Esophagus muscularis mucosa (tissue), 4 donors: Measurements from ENCODE around the gene SAMD14. TPM values are rescaled to one million over a fixed set of nuclear protein-coding genes. Genes with fewer than 3 reads are reported as not detected.

ENCODE experiments used
- DNase-seq: peaks from one replicate; pipeline ENCODE4 v3.0.0-alpha.2; 2017; ENCODE audit errors: extremely low spot score
- H3K27ac ChIP-seq, 4 donors: fragments of 200-600 bp; sonication (generic); replicated peaks in 1 of 4; 1 replicate in 3 of 4; 2 replicates in 1 of 4; pipeline ENCODE4 v1.5.1; 2016 to 2019; ENCODE audit warnings: mild to moderate bottlenecking in 1 of 4
- H3K27me3 ChIP-seq, 4 donors: fragments of 200-600 bp; sonication (generic); one replicate each; pipeline versions ENCODE4 v1.5.1 to v1.6.0; 2016 to 2019
- H3K36me3 ChIP-seq, 4 donors: fragments of 200-600 bp; sonication (generic); one replicate each; pipeline ENCODE4 v1.5.1; 2016 to 2019
- H3K4me1 ChIP-seq, 4 donors: fragments of 200-600 bp; sonication (generic); one replicate each; pipeline ENCODE4 v1.5.1; 2016 to 2019
- H3K4me3 ChIP-seq, 4 donors: fragments of 200-600 bp; sonication (generic); 1 replicate in 2 of 4; 2 replicates in 2 of 4; pipeline ENCODE4 v1.5.1; 2016 to 2019; ENCODE audit warnings: mild to moderate bottlenecking in 4 of 4, moderate library complexity in 1 of 4
- H3K9me3 ChIP-seq, 4 donors: fragments of 200-600 bp; sonication (generic); 1 replicate in 3 of 4; 2 replicates in 1 of 4; pipeline ENCODE4 v1.5.1; 2016 to 2019
- EP300 ChIP-seq: sonication (generic); formaldehyde crosslinking; IDR thresholded peaks from one replicate; pipeline ENCODE4 v1.6.1; 2017; ENCODE audit warnings: antibody characterized with exemption
- POLR2A ChIP-seq: fragments of 450-650 bp; IDR thresholded peaks from one replicate; pipeline ENCODE4 v1.6.1; 2017; ENCODE audit warnings: antibody characterized with exemption, moderate library complexity, mild to moderate bottlenecking, low read depth
- POLR2AphosphoS5 ChIP-seq, 2 donors: sonication (generic); formaldehyde crosslinking; IDR thresholded peaks; one replicate each; pipeline ENCODE4 v1.6.1; 2017; ENCODE audit warnings: antibody characterized with exemption in 2 of 2
- WGBS: methylation state at CpG from one replicate; pipeline ENCODE4 v1.1.5; 2018; 5-methylcytosine and 5-hydroxymethylcytosine counted together
- intact Hi-C: fragments of 100-400 bp; cut with DNase I; formaldehyde crosslinking; loops from one replicate; pipeline ENCODE4 v1.15.1; 2023
- total RNA-seq, 4 donors: library from RNA; depleted of rRNA; stranded (reverse); fragments of >200 nt; gene quantifications; one replicate each; pipeline versions ENCODE4 v1.1.0 to v1.2.1, GENCODE V29; 2016
- TF ChIP-seq, protein P1 (sequence below), 3 experiments: fragments of 200-600 bp in 2 of 3; fragments of 450-650 bp in 1 of 3; sonication (generic) in 2 of 3; IDR thresholded peaks; one replicate each; pipeline ENCODE4 v1.5.1; 2017 to 2019; ENCODE audit warnings: antibody characterized with exemption in 3 of 3, mild to moderate bottlenecking in 2 of 3, moderate library complexity in 1 of 3

SAMD14 gene
- total RNA-seq, 4 donors from 2014 or later = 0.98 to 1.8 (median 1.5) TPM

DNA sequence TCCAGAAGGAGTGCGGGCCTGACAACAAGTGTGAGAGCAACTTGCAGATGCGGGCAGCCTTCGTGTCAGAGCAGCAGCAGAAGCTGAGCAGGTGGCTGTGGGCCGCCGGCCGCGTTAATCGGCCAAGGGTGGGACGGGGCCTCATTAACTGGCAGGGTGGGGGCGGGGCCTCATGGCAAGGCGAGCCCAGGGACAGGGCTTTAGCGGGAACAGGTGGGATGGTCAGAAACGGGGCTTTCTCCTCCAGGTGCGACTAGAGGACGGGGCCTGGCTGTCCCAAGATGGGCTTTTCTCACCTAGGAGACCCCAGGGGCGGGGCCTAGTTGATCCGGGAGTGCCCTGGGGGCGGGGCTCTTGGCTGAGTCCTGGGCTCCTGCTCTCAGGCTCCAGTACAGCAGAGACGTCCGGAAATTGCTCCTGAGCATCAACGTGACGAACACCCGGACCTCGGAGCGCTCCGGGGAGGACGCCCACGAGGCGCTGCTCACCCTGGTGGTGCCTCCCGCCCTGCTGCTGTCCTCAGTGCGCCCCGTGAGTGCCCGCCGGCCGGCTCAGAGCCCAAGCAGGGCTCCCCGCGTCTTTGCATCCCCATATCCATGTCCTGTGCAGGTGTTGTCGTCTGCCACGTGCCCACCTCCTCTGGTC, 53.2 kb downstream of the SAMD14 start:
- TF ChIP-seq POLR2A (no peak), EP300 (no peak), POLR2AphosphoS5 (IDR thresholded peaks at IDR 0.05) (no peak)
- TF ChIP-seq, protein P1, sequence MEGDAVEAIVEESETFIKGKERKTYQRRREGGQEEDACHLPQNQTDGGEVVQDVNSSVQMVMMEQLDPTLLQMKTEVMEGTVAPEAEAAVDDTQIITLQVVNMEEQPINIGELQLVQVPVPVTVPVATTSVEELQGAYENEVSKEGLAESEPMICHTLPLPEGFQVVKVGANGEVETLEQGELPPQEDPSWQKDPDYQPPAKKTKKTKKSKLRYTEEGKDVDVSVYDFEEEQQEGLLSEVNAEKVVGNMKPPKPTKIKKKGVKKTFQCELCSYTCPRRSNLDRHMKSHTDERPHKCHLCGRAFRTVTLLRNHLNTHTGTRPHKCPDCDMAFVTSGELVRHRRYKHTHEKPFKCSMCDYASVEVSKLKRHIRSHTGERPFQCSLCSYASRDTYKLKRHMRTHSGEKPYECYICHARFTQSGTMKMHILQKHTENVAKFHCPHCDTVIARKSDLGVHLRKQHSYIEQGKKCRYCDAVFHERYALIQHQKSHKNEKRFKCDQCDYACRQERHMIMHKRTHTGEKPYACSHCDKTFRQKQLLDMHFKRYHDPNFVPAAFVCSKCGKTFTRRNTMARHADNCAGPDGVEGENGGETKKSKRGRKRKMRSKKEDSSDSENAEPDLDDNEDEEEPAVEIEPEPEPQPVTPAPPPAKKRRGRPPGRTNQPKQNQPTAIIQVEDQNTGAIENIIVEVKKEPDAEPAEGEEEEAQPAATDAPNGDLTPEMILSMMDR (IDR thresholded peaks at IDR 0.05) = no peak
- WGBS = 70% methylated on average over 29 of the region's 39 CpGs
- H3K36me3 ChIP-seq = peaks cover 57 to 100% (median 91%) of the 10 kb centered on the region in 4 donors
- H3K9me3 ChIP-seq = no peaks in the 10 kb centered on the region
- DNase-seq = no peak
- intact Hi-C loops = no loop called here
- H3K27ac ChIP-seq = no peak overlapping the region
- no peaks in the 10 kb centered on the region for H3K27me3 ChIP-seq
- H3K4me1 ChIP-seq = peaks cover 0 to 11% (median 8%) of the 10 kb centered on the region in 4 donors
- H3K4me3 ChIP-seq = no peak overlapping the region

DNA sequence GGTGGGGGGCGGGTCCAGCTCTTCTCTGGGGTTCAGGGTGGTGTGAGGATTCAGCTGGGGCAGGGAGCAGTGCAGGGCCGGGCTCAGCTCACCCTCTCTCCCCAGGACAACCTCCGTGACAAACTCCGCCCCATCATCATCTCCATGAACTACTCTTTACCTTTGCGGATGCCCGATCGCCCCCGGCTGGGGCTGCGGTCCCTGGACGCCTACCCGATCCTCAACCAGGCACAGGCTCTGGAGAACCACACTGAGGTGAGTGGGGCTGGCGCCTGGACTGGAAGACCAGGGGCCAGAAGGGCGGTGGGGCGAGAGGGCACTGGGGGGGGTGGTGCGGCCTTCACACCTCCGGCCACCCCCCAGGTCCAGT, 53.8 kb downstream of the SAMD14 start:
- Histone ChIP-seq H3K4me3 (no peak overlapping the region), H3K9me3 (no peaks in the 10 kb centered on the region), H3K36me3 (peaks cover 54 to 100% (median 91%) of the 10 kb centered on the region in 4 donors), H3K27me3 (no peaks in the 10 kb centered on the region), H3K4me1 (peaks cover 0 to 11% (median 8%) of the 10 kb centered on the region in 4 donors), H3K27ac (no peak overlapping the region)
- DNase-seq = no peak
- no peak for TF ChIP-seq POLR2AphosphoS5 (IDR thresholded peaks at IDR 0.05)
- TF ChIP-seq, protein P1 (IDR thresholded peaks at IDR 0.05) = no peak
- no peak for TF ChIP-seq EP300
- no peak for TF ChIP-seq POLR2A
- intact Hi-C loops = no loop called here
- 100% methylated on average over 1 of the region's 16 CpGs for WGBS

- H3K4me3 ChIP-seq = no peak overlapping the region
- intact Hi-C loops = no loop called here
Measured at GRCh38 chr17:50075446-50076032, 54.4 kb downstream of the SAMD14 start.

GRCh38 chr17:50074227-50074626, 55.7 kb downstream of the SAMD14 start:
- TF ChIP-seq EP300 (no peak), POLR2A (no peak), POLR2AphosphoS5 (IDR thresholded peaks at IDR 0.05) (no peak)
- Histone ChIP-seq H3K4me1 (peaks cover 0 to 3% (median 1%) of the 10 kb centered on the region in 4 donors), H3K9me3 (no peaks in the 10 kb centered on the region), H3K4me3 (no peak overlapping the region), H3K27ac (no peak overlapping the region), H3K27me3 (no peaks in the 10 kb centered on the region), H3K36me3 (peaks cover 49 to 97% (median 91%) of the 10 kb centered on the region in 4 donors)
- DNase-seq = no peak
- intact Hi-C loops = no loop called here
- WGBS = 97% methylated on average over 6 of the region's 6 CpGs

More at GRCh38 chr17:50075446-50076032, 54.4 kb downstream of the SAMD14 start:
- WGBS = 93% methylated on average over 13 of the region's 16 CpGs
- no peaks in the 10 kb centered on the region for H3K9me3 ChIP-seq
- TF ChIP-seq POLR2A (no peak), POLR2AphosphoS5 (IDR thresholded peaks at IDR 0.05) (no peak), EP300 (no peak)
- TF ChIP-seq, protein P1 (IDR thresholded peaks at IDR 0.05) = no peak
- H3K36me3 ChIP-seq = peaks cover 49 to 100% (median 92%) of the 10 kb centered on the region in 4 donors
- no peaks in the 10 kb centered on the region for H3K27me3 ChIP-seq
- no peak overlapping the region for H3K27ac ChIP-seq
- peaks cover 0 to 11% (median 8%) of the 10 kb centered on the region in 4 donors for H3K4me1 ChIP-seq
- DNase-seq = no peak

DNA sequence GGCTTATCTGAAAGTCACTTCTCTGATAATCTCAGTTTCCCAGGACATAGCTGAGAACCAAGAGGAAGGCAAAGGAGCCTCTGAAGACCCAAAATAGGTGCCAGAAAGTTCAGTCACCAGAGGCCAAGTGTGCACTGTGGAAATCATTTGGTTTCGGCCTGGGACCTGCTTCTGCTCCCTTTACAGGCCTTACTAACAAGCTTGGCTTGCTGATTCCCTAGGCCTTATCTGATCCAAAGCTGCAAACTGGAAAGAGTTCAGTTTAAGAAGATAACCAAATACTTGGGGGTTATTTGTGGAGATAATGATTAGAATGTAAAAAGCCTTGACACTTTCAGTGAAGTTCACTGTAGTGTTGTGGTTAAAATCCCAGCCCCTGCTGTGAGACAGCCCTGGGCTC, 57.0 kb downstream of the SAMD14 start:
- H3K9me3 ChIP-seq = no peaks in the 10 kb centered on the region
- intact Hi-C loops = no loop called here
- H3K4me1 ChIP-seq = no peaks in the 10 kb centered on the region
- WGBS = 100% methylated on average over 1 of the region's 1 CpG
- peaks cover 46 to 96% (median 88%) of the 10 kb centered on the region in 4 donors for H3K36me3 ChIP-seq
- no peaks in the 10 kb centered on the region for H3K27me3 ChIP-seq
- TF ChIP-seq EP300 = no peak
- TF ChIP-seq, protein P1 (IDR thresholded peaks at IDR 0.05) = no peak
- TF ChIP-seq POLR2AphosphoS5 (IDR thresholded peaks at IDR 0.05) = no peak
- no peak for TF ChIP-seq POLR2A
- no peak overlapping the region for H3K4me3 ChIP-seq
- H3K27ac ChIP-seq = no peak overlapping the region
- no peak for DNase-seq
